DMS79 (cell line): ENCODE measurements around the gene GP1BA.

ENCODE experiments used
- DNase-seq: peaks from one replicate; lab custom pipeline; 2025; lab: John Stamatoyannopoulos, UW

GP1BA gene

GRCh38 chr17:4938688-4939545, 6.8 kb downstream of the GP1BA start:
- peak; percentile 12 for DNase-seq

GRCh38 chr17:4939546-4939795, 7.4 kb downstream of the GP1BA start:
- DNase-seq, result no peak

- peak; percentile 98 for DNase-seq
These were observed 7.9 kb downstream of the GP1BA start, which contains the start of the genes RNF167 and SLC25A11 for GRCh38 chr17:4939796-4940554. RNF167 (plus strand) TSS chr17:4940268; CDS start chr17:4940910, 642 bp downstream. SLC25A11 (minus strand) TSS chr17:4940046; CDS start chr17:4939910, 136 bp downstream.

- DNase-seq, result no peak
These were observed 8.7 kb downstream of the GP1BA start for GRCh38 chr17:4940555-4941318.

GRCh38 chr17:4941319-4941610, 9.2 kb downstream of the GP1BA start:
- DNase-seq, result no peak

- no peak for DNase-seq
These were observed 10.9 kb downstream of the GP1BA start for GRCh38 chr17:4942760-4943508.

- no peak for DNase-seq
These were observed 12.1 kb downstream of the GP1BA start for GRCh38 chr17:4944163-4944553.

- DNase-seq, result no peak
These were observed 12.6 kb downstream of the GP1BA start for GRCh38 chr17:4944554-4945175.

- DNase-seq, result no peak
These were observed 13.3 kb downstream of the GP1BA start for GRCh38 chr17:4945176-4945943.

- no peak for DNase-seq
These were observed 13.8 kb downstream of the GP1BA start for GRCh38 chr17:4945944-4946280.

- no peak for DNase-seq
These were observed 14.4 kb downstream of the GP1BA start for GRCh38 chr17:4946312-4946976.

- DNase-seq, result no peak
These were observed 14.9 kb downstream of the GP1BA start for GRCh38 chr17:4947010-4947410.

- DNase-seq, result peak; percentile 12
These were observed 15.5 kb downstream of the GP1BA start for GRCh38 chr17:4947411-4948165.

GRCh38 chr17:4948166-4948930, 16.3 kb downstream of the GP1BA start, which contains the start of gene PFN1:
PFN1 (minus strand) TSS chr17:4948530; CDS start chr17:4948394, 136 bp downstream.
- peak; percentile 52 for DNase-seq

- peak; percentile 64 for DNase-seq
These were observed 16.8 kb downstream of the GP1BA start for GRCh38 chr17:4948931-4949320.

- DNase-seq, result peak; percentile 53
These were observed 17.4 kb downstream of the GP1BA start for GRCh38 chr17:4949321-4950074.

GRCh38 chr17:4950075-4950745, 18.1 kb downstream of the GP1BA start:
- no peak for DNase-seq
